Embryonic facial prominence (tissue), 1 donor: ENCODE data around the gene ASCC1.
"Not testable (repeated sequence)": the region's sequence is repeated elsewhere in the genome, so short reads cannot be mapped to it uniquely, and the experiment has no call there.

Experiments used
- DNase-seq: peaks from one replicate; pipeline ENCODE4 v3.0.0-alpha.2; 2016; ENCODE audit errors: extremely low spot score

The ASCC1 gene

DNA sequence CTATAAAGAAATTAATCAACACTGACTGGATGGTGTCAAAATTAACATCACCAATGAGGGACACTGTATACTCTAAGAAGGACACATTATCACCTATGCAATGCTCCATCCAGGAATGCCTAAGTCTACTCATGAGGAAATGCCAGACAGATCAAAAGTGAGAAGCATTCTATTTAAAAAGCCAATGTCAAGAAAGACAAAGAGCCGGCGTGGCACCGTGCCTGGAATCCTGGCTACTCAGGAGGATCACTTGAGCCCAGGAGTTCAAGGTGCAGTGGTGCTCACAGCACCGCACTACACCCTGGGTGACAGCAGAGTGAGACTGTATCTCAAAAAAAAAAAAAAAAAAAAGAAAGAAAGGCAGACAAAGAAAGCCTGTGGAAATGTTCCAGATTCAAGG, 45.8 kb downstream of the ASCC1 start:
- no peak for DNase-seq

DNA sequence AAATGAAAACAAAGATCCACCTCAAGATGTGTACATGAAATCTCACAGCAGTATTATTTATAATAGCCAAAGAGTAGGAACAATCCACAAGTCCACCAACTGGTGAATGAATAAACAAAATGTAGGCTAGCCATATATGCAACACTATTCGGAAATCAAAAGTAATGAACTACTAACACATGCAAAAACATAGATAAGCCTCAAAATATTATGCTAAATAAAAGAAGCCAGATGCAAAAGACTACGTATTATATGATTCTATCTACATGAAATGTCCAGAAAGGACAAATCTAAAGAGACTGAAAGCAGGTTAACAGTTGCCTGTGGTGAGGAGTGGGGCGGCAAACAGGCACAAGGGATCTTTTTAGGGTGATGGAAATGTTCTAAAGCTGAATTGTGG, 49.0 kb downstream of the ASCC1 start:
- no peak for DNase-seq

DNA sequence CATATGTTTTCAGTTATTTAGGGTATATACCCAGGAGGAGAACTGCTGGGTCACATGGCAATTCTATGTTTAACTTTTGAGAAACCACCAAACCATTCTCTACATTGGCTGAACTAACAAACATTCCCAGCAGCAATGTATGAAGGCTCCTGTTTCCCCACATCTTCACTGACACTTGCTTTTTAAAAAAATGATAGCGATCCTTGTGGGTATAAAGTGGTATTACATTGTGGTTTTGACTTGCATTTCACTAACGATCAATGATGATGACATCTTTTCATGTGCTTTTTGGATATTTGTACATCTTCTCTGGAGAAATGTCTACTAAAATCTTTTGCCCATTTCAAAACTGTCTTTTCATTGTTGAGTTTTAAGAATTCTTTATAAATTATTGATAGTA, 51.5 kb downstream of the ASCC1 start:
- DNase-seq, result no peak

DNA sequence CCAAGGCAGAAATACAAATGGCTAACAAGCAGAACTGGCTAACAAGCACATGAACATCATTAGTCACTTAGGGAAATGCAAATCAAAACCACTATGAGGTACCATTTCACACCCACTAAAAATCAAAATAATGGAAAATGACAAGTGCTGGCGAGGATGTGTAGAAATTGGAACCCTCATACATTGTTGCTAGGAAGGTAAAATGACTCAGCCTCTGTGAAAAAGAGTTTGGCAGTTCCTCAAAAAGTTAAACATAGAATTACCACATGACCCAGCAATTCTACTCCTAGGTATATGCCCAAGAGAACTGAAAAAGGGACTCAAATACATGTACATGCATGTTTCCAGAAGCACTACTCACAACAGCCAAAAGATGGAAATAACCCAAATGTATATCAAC, 53.1 kb downstream of the ASCC1 start:
- DNase-seq, result no peak

DNA sequence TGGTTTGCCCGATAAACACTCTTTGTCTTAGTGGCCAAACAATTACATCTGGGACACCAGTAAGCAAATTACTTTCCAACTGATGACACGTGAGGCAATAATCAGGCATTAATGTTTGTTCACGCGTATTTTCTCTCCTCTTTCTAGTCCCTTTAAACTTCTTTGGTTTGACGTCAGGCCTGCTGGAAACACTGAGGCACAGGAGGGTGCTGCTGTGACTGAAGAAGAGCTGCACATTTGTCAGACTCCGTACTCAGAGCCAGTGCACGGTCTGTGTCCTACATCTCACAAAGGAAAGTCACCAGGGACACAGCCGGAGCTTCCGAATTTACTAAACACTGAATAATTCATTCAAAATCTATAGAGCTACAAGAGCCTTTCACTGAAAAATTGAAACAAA, 57.9 kb downstream of the ASCC1 start:
- DNase-seq, result no peak

DNA sequence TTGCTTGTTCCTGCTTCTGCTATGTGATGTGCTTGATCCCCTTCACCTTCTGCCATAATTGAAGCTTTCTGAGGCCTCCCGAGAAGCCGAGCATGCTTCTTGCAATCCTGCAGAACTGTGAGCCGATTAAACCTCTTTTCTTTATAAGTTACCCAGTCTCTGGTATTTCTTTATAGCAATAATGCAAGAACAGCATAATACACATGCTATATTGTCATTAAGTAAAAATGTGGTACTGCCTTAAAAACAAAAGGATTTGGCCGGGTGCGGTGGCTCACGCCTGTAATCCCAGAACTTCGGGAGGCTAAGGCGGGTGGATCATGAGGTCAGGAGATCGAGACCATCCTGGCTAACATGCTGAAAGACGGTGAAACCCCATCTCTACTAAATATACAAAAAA, 59.9 kb downstream of the ASCC1 start:
- no peak for DNase-seq

DNA sequence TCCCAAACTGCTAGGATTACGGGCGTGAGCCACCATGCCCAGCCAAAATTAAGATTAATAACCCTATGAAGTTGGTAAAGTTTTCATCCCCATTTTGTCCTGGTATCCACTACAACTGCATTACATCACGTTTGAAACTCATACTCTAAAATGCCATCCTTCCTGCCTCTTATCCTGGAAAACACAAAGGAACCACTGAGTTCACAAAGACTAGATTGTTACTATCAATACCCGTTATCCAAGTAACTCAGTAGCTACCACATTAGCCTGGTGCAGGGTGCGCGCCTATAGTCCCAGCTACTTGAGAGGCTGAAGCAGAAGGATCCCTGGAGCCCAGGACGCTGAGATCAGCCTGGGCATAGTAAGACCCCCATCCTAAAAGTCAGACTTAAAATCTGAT, 63.8 kb downstream of the ASCC1 start:
- no peak for DNase-seq

DNA sequence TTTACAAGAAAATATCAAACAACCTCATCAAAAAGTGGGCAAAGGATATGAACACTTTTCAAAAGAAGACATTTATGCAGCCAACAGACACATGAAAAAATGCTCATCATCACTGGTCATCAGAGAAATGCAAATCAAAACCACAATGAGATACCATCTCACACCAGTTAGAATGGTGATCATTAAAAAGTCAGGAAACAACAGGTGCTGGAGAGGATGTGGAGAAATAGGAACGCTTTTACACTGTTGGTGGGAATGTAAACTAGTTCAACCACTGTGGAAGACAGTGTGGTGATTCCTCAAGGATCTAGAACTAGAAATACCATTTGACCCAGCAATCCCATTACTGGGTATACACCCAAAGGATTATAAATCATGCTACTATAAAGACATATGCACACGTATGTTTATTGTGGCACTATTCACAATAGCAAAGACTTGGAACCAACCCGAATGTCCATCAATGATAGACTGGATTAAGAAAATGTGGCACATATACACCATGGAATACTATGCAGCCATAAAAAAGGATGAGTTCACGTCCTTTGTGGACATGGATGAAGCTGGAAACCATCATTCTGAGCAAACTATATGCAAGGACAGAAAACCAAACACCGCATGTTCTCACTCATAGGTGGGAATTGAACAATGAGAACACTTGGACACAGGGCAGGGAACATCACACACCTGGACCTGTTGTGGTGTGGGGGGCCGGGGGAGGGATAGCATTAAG, 65.2 kb downstream of the ASCC1 start:
- DNase-seq, result not testable (repeated sequence)

DNA sequence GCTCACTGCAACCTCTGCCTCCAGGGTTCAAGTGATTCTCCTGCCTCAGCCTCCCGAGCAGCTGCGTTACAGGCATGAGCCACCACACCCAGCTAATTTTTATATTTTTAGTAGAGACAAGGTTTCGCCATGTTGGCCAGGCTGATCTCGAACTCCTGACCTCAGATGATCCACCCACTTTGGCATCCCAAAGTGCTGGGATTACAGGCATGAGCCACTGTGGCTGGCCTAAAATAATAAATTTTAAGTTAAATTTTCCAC, 68.8 kb downstream of the ASCC1 start:
- DNase-seq, result not testable (repeated sequence)

DNA sequence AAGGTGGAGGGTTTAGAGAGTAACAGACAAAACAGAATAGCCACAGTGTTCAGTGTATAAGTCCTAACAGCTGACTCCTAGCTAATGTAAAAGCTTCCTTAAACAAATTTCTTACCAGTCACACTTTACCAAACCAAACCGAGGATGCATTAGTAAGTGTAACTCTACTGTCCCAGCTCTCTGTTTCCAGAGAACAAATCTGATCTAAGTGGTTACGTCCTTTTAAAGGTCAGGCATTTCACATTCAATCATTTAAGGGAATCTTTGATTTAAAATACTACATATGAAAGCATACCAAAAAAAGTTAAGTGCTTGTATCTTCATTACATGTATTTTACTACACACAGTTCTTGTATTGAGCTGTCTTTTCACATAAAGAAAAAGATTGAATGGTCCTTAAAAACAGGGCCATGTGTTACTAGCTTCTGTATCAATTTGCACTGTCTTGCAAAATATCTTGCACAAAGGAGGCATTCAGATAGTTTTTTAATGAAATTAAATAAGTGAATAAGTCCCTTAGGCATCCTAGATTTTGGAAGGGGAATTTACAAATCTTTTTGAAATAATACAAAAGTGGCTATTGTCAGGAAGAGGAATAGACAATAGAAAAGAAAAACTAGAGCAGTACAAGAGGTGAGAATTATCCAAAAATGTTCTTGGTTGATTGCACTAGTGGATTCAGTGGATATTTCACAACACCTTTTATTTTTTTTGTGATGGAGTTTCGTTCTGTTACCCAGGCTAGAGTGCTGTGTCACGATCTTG, 69.3 kb downstream of the ASCC1 start:
- DNase-seq, result no peak

DNA sequence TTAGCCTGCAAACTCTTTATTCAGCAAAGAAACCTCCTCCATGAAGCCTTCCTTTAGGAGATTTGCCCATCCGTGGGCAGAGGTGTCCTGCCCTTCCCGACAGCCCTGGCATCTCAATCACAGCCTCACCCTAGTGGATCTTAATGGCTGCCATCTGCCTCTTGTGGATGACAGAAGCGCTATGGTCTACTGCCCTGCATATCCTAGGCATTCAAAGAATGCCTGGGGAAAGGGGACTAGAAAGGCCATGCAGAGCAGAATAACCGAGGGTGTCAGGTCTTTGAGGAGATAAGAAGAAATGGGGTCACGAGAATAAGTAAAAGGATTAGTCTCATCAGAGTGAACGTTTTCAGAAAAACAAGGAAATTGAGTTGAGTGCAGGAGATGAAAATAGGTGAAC, 70.0 kb downstream of the ASCC1 start:
- DNase-seq, result no peak

DNA sequence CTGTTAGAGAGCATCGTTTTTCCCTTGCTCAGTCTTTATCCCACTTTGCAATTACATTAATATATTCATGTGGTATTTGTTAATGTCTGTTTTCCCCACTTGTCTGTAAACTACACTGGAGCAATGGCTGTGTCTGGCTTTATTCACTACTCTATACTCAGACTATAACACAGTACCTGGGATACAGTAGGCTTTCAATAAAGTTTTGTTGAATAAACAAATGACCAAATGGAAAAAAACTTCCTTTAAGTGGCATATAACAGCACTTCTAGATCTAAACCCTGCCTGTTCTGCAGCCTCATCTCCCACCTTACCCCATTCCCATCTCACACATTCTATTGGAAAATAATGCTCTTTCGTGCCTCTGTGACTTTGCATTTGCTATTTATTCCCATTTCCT, 70.4 kb downstream of the ASCC1 start:
- DNase-seq, result no peak

DNA sequence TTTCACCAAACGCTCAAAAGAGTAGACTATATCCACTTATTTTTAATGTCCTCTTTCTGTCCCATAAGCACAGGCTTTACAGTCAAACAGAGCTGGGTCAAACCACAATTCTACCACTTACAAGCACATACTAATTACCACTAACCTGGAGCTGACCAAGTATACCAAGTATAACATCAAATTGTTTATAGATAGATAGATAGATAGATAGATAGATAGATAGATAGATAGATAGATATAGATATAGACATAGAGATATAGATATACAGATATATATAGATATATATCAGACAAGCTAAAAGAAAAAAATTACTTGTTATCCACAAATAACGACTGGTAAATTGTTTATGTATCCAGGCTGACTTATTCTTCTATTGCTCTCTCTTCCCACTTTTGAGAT, 75.2 kb downstream of the ASCC1 start:
- no peak for DNase-seq

DNA sequence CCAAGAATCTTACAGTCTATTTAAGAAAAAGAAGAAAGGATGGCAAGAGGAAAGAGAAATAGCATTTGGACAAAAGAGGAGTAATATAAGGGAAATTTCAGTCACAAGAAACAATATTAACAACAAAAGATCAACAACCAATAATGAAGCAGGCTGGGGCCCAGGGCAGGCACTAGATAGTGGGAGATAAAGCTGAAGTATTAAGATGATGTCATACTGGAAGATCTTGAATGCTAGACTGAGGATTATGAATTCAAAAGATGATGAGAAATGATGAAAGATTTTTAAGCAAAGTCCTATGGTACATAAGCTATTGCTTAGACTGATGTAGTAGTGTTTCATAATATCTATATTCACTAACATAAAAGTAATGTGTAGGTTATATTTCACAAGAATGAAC, 75.9 kb downstream of the ASCC1 start:
- no peak for DNase-seq

DNA sequence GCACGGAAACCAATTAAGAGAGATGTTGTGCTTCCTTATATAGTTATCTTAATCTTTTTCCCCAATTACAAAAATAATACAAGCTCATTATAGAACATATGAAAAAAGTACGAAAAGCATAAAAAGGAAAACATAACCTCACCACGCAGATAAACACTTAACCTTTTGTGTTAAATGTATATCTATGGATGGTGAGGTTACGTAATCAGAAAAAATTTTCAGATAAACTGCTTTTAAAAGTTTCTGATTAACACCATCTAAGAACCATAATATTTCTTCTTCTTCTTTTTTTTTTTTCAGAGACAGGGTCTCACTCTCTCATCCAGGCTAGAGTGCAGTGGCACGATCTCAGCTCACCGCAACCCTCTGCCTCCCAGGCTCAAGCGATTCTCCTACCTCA, 78.5 kb downstream of the ASCC1 start:
- DNase-seq, result no peak

DNA sequence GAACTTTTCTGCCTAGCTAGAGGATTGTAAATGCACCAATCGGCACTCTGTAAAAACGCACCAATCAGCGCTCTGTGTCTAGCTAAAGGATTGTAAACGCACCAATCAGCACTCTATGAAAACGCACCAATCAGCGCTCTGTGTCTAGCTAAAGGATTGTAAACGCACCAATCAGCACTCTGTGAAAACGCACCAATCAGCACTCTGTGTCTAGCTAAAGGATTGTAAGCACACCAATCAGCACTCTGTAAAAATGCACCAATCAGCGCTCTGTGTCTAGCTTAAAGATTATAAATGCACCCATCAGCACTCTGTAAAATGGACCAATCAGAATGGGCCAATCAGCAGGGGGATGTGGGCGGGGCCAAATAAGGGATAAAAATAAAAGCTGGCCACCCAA, 79.9 kb downstream of the ASCC1 start:
- not testable (repeated sequence) for DNase-seq

DNA sequence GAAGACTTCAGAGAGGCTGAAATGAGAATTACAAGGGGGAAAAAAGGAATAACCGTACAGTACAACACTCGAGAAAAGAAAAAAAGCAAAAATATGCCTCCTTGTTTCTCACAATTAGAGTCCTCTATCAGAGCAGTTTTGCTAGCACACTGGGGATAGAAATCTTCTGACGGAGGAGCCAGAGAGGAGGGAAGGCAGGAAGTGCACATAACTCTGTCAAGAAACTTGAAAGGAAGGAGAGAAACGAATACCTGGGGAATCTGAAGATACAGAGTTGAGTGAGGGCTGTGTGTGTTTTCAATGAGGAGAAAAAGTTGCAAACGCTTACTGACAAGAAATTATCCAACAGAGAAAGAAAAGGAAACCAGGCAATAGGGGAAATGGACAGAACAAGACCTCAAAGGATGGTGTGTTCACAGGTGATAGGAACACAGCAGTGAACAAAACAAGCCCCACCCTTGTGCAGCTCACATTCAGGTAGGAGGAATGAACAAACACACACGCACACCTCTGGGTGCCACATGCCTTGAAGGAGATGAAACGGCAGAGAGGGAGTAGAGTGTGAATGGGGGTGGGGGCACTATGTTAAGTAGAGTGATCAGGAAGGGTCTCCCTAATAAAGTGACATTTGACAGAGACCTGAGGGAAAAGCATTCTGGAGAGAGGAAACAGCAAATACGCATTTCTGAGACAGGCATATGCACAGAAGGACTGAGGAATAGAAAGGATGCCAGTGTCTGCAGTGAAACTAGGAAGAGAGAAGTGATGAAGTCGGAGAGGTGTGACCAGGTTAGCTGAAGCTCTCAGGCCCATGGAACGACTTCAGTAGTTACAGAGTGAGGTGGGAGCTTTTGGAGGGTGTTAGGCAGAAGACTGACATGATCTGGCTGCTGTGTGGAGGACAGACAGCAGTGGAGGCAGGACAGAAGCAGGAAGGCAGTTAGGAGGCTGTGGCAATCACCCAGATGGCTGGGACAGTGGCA, 81.0 kb downstream of the ASCC1 start:
- no peak for DNase-seq

DNA sequence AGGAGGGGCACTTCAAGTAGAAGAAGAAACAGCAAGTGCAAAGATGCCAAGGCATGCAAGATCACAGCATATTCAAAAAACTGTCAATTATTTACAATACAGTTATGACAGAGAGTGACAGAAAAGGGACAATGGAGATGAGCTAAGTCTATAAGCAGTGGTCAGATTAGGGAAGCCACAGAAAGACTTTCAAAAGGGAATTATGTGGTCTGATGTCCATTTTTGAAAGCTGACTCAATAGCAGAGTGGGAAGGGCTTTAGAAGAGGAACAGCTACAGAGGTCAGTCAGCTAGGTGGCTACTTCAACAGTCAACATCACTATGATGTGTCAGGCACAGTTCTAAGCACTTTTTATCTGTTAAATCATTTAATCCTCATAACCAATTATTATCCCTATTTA, 82.6 kb downstream of the ASCC1 start:
- DNase-seq, result no peak

DNA sequence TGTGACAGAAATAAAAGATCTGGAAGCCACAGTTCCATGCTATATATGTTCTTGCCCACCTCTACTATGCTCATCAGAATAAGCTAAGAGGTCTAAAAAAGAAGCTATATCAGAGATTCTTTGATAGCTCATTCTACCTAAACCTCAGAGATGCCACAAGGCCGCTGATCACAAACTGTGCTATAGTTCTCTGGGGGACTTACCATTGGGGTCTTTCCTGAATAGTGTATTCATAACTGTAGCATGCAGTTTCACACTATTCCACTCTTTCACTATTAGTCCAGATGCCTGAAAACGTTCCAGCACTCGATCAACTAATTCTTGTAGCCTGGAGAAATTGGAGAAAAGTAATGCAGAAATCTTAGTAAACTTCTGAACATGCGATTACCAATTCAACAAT, 83.2 kb downstream of the ASCC1 start:
- no peak for DNase-seq

DNA sequence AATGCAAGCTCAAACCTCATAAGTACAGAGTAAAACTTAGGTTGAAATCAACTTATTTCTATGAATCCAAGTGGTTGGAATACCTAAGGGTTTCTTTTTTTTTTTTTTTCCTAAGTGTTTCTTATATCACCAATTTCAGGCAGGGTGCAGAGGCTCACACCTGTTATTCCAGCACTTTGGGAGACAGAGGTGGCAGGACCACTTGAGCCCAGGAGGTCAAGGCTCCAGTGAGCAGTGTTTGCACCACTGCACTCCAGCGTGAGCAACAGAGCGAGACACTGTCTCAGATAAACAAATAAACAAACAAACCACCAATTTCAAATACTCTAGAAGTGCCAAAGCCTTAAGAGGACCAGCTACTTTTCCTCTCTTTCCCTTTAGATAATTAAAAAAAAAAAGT, 88.5 kb downstream of the ASCC1 start:
- no peak for DNase-seq

DNA sequence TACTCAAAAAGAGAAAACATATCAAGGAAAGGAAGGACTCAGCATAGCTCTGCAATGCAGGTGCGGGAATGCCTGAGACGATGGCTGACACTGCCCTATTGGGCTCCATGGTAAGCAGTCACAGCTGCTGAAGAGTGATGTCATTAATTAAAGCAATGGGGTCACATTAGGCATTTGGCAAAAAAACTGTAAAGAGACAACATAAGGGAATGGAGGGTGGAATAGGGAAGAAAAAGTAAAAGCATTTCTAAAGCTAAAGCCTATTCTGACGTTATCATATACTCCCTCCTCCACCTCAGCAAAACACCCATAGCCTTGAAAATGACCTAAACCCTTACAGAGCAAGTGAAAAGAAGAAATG, 89.2 kb downstream of the ASCC1 start:
- no peak for DNase-seq

DNA sequence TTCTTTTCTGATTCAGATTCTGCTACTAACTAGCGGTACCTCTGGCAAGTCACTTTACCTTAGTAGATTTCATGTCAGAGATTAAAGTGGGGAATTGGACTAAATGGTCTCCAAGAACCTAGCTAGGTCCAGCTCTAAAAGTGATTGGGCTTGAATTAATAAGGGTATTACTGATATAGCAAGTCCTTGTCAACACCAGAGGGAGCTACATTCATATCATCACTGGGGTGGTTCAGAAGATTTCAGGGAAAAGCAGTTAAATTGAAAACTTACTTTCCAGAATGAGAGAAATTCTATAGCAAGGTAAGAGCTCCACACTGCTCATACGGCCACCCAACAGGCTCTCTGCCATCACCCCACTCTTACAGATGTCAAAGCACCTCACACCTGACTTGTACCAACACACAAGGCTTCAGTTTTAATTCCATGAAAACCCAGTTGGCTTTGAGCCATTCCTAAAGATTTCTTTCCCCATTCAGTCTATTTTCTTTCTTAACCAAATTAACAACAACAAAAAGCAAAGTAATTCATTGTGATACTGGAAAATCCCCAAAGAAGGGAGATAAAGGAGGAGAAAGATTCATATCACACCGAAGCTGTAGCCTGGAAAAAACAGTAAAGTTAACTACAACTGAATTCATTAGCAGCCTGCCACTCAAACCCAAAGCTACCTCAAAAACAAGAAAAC, 89.7 kb downstream of the ASCC1 start:
- no peak for DNase-seq
